Measurements from ENCODE around the gene PSMA2. TPM values are rescaled to one million over a fixed set of nuclear protein-coding genes. Genes with fewer than 3 reads are reported as not detected.
A peak's percentile ranks its signal among the peaks of the same experiment; 100 is the strongest.

The PSMA2 gene
- 51.2 TPM for total RNA-seq

GRCh38 chr7:42931834-42932651 lies at the start of gene PSMA2, which contains the start of gene MRPL32:
TSS of gene PSMA2 (minus strand) at chr7:42932174. CDS start at chr7:42932158, 16 bp downstream.
TSS of gene MRPL32 (plus strand) at chr7:42932376. CDS start at chr7:42932387, 11 bp downstream.
- peak; percentile 96 for DNase-seq

GRCh38 chr7:42981601-42982000 lies 49.6 kb upstream of the PSMA2 start:
- no peak for DNase-seq

GRCh38 chr7:42980514-42980913 lies 48.5 kb upstream of the PSMA2 start:
- DNase-seq, result no peak

- no peak for DNase-seq
These were observed 48.1 kb upstream of the PSMA2 start for GRCh38 chr7:42980084-42980483.

GRCh38 chr7:42978496-42978895 lies 46.5 kb upstream of the PSMA2 start:
- no peak for DNase-seq

GRCh38 chr7:42976371-42976770 lies 44.4 kb upstream of the PSMA2 start:
- DNase-seq, result no peak

GRCh38 chr7:42972699-42973500 lies 40.9 kb upstream of the PSMA2 start:
- DNase-seq, result no peak

GRCh38 chr7:42967391-42967790 lies 35.4 kb upstream of the PSMA2 start:
- no peak for DNase-seq

- DNase-seq, result peak; percentile 6
These were observed 33.2 kb upstream of the PSMA2 start for GRCh38 chr7:42964849-42965805.

- no peak for DNase-seq
These were observed 32.3 kb upstream of the PSMA2 start for GRCh38 chr7:42964293-42964692.

GRCh38 chr7:42961170-42961569 lies 29.2 kb upstream of the PSMA2 start:
- no peak for DNase-seq

GRCh38 chr7:42960762-42961161 lies 28.8 kb upstream of the PSMA2 start:
- no peak for DNase-seq

- DNase-seq, result no peak
These were observed 27.6 kb upstream of the PSMA2 start for GRCh38 chr7:42959549-42959948.

GRCh38 chr7:42956062-42956461 lies 24.1 kb upstream of the PSMA2 start:
- no peak for DNase-seq

- no peak for DNase-seq
These were observed 22.0 kb upstream of the PSMA2 start for GRCh38 chr7:42953994-42954393.

GRCh38 chr7:42952328-42952727 lies 20.4 kb upstream of the PSMA2 start:
- no peak for DNase-seq

GRCh38 chr7:42950417-42950816 lies 18.4 kb upstream of the PSMA2 start:
- DNase-seq, result no peak

- DNase-seq, result no peak
These were observed 15.5 kb upstream of the PSMA2 start for GRCh38 chr7:42947521-42947920.

GRCh38 chr7:42946627-42946950 lies 14.6 kb upstream of the PSMA2 start:
- no peak for DNase-seq

GRCh38 chr7:42945821-42946626 lies 14.1 kb upstream of the PSMA2 start:
- DNase-seq, result no peak
